Pancreas (tissue), 10 donors: Measurements from ENCODE around the gene M1AP. TPM values are rescaled to one million over a fixed set of nuclear protein-coding genes. Genes with fewer than 3 reads are reported as not detected.

ENCODE experiments used
- ATAC-seq, 4 donors: fragments of 200-7000 bp; cut with Tn5 transposase; one replicate each; pipeline versions ENCODE4 v1.8.0 to v1.9.1; 2020; ENCODE audit warnings: mild to moderate bottlenecking in 4 of 4, moderate library complexity in 4 of 4
- DNase-seq, 6 donors: peaks; one replicate each; pipeline ENCODE4 v3.0.0-alpha.2; 2020
- FAIRE-seq: peaks from 2 replicates; lab custom pipeline; 2012; peaks lifted over from hg19 to GRCh38; lab: Jason Lieb, UNC
- H3K27ac ChIP-seq, 4 donors: fragments of 200-600 bp; sonication (generic); 1 replicate in 3 of 4; 2 replicates in 1 of 4; pipeline versions ENCODE4 v1.5.0 to v1.8.0; 2020
- H3K27me3 ChIP-seq, 4 donors: fragments of 200-600 bp; one replicate each; pipeline ENCODE4 v1.8.0; 2021
- H3K36me3 ChIP-seq, 3 donors: fragments of 200-600 bp; sonication (generic) in 1 of 3; one replicate each; pipeline versions ENCODE4 v1.5.0 to v1.8.0; 2020 to 2021
- H3K4me1 ChIP-seq, 3 donors: fragments of 200-600 bp; one replicate each; pipeline ENCODE4 v1.8.0; 2021
- H3K4me3 ChIP-seq, 4 donors: fragments of 200-600 bp; sonication (generic) in 2 of 4; one replicate each; pipeline versions ENCODE4 v1.5.0 to v1.8.0; 2020 to 2021
- H3K9me3 ChIP-seq, 4 donors: fragments of 200-600 bp; one replicate each; pipeline ENCODE4 v1.8.0; 2021
- WGBS, 2 donors: extraction: QIAGEN DNeasy Blood & Tissue Kit; methylation state at CpG; one replicate each; pipeline ENCODE4 v1.1.7; 2013; 5-methylcytosine and 5-hydroxymethylcytosine counted together
- intact Hi-C, 3 donors: fragments of 100-400 bp; cut with DNase I; formaldehyde crosslinking; loops; one replicate each; pipeline versions ENCODE4 v1.11.1 to v1.14.2; 2022
- polyA plus RNA-seq, 2 donors: library from polyadenylated mRNA; stranded (reverse); fragments of 200-250 nt; gene quantifications; one replicate each; pipeline ENCODE4 v1.2.3, GENCODE V29; 2013
- total RNA-seq, 6 donors: library from RNA; stranded (reverse); fragmentation: NEBNext Ultra II Directional in 4 of 6; extraction: Animal tissue kit (Norgen Biotek cat#: 25700) in 4 of 6; gene quantifications; one replicate each; pipeline versions ENCODE4 v1.2.1 to v1.2.4, GENCODE V29; 2021 to 2023
- TF ChIP-seq, protein P1 (sequence below), 4 donors: fragments of 200-600 bp; sonication (generic) in 3 of 4; IDR thresholded peaks; one replicate each; pipeline versions ENCODE4 v1.5.0 to v1.8.0; 2021; ENCODE audit warnings: antibody characterized with exemption in 4 of 4
- donor health status: healthy with polysubstance abuse.
- donor health status: DM: no; HTN: no; CAD: no; lungs with moderate emphysema.
- donor health status: DM: no; HTN: no; CAD: no.
- donor health status: control.
- donor health status: control.
- donor health status: Bipolar disorder and iron deficiency.
- donor health status: DM: yes; HTN: yes; CAD: no.
- donor health status: DM: no; HTN: no; CAD: no.
- donor health status: DM: no; HTN: no; CAD: no.
- donor health status: DM: yes; HTN: yes; CAD: no.

M1AP gene
- total and polyA plus RNA-seq, 8 donors = 0.11 to 0.66 (median 0.27) TPM

DNA sequence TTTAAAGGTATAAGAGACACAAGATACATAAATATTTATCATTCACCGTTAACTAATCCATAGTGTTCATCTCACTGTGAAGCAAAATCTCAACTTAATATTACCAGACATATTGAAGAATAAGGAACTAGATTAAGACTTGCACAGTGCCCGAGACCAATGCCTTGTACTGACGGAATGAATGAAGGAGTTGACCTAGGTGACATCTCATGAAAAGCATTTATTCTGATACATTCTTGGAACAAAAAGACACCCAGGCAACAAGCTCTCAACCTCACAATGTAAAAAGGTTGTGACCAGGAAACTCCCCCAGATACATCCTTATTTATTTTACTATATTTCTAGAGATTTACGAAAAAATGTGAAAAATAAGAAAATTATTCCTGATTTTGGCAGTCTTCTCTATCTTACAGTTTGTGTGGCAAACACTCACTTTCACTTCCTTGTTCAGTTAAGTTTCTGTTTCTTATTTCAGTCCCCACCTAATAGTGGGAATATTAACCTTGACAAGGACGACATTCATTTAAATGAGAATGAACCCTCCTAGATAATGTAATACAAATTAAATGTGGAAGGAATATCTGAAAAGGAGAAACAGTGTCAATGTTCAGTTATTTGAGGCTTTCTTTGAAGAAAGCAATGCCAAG is 28.4 kb downstream of the M1AP start:
- TF ChIP-seq, protein P1, sequence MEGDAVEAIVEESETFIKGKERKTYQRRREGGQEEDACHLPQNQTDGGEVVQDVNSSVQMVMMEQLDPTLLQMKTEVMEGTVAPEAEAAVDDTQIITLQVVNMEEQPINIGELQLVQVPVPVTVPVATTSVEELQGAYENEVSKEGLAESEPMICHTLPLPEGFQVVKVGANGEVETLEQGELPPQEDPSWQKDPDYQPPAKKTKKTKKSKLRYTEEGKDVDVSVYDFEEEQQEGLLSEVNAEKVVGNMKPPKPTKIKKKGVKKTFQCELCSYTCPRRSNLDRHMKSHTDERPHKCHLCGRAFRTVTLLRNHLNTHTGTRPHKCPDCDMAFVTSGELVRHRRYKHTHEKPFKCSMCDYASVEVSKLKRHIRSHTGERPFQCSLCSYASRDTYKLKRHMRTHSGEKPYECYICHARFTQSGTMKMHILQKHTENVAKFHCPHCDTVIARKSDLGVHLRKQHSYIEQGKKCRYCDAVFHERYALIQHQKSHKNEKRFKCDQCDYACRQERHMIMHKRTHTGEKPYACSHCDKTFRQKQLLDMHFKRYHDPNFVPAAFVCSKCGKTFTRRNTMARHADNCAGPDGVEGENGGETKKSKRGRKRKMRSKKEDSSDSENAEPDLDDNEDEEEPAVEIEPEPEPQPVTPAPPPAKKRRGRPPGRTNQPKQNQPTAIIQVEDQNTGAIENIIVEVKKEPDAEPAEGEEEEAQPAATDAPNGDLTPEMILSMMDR (IDR thresholded peaks at IDR 0.05) = no peak
- H3K27ac ChIP-seq = no peak overlapping the region
- FAIRE-seq (no peak), DNase-seq (no peak), ATAC-seq (no peak)
- H3K36me3 ChIP-seq = no peaks in the 10 kb centered on the region
- no peaks in the 10 kb centered on the region for H3K27me3 ChIP-seq
- intact Hi-C loops = no loop called here
- 66 to 80% methylated on average over 5 of the region's 5 CpGs for WGBS, 2 donors
- H3K4me3 ChIP-seq = no peak overlapping the region
- H3K9me3 ChIP-seq = no peaks in the 10 kb centered on the region
- H3K4me1 ChIP-seq = no peaks in the 10 kb centered on the region

DNA sequence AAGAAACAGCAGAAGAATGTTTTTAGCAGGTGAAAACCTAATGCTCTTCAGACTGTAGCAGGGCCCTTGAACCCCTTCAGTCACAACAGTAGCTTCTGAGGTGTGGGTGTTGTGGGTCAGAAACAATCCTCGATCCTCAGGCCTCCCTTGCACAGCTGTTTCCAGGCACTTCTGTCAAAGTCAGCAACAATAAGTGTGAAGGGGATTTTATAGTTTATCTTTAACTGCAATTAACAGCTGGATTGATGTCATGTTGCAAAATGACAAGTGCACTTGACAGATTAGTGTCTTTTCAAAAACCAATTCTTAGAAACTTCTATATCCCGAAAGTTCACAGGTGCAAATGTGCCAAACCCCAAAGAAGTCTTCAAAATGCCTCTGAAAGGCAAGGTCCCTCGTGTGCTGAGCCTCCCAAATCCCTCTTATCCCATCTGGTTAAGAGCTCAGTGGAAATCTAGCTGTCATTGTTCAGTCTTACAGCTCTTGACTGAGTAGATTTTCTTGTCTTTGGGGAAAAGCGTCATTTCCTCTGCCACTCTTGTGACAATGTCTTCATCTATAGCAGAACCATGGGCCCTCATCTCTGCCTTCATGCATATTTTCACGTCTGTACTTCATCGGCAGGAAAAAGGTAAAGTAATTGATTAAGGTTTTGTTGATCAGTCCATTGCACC is 29.6 kb downstream of the M1AP start:
- DNase-seq (no peak), FAIRE-seq (no peak), ATAC-seq (no peak)
- TF ChIP-seq, protein P1 (IDR thresholded peaks at IDR 0.05) = no peak
- Histone ChIP-seq H3K27ac (no peak overlapping the region), H3K4me1 (no peaks in the 10 kb centered on the region), H3K36me3 (no peaks in the 10 kb centered on the region), H3K4me3 (no peak overlapping the region), H3K9me3 (no peaks in the 10 kb centered on the region), H3K27me3 (no peaks in the 10 kb centered on the region)
- WGBS, 2 donors = 65 to 77% methylated on average over 6 of the region's 6 CpGs
- intact Hi-C loops = no loop called here

- intact Hi-C loops = no loop called here
- Histone ChIP-seq H3K36me3 (no peaks in the 10 kb centered on the region), H3K27me3 (no peaks in the 10 kb centered on the region), H3K4me3 (no peak overlapping the region), H3K27ac (no peak overlapping the region), H3K9me3 (no peaks in the 10 kb centered on the region), H3K4me1 (no peaks in the 10 kb centered on the region)
- DNase-seq = no peak
- FAIRE-seq = no peak
- TF ChIP-seq, protein P1 (IDR thresholded peaks at IDR 0.05) = no peak
- no peak for ATAC-seq
- WGBS, 2 donors = 80 to 82% methylated on average over 3 of the region's 3 CpGs
Measured at GRCh38 chr2:74617122-74617521, 31.0 kb downstream of the M1AP start.

- no peaks in the 10 kb centered on the region for H3K27me3 ChIP-seq
- H3K36me3 ChIP-seq = no peaks in the 10 kb centered on the region
- ATAC-seq (no peak), DNase-seq (no peak), FAIRE-seq (no peak)
- 49 to 54% methylated on average over 5 of the region's 5 CpGs for WGBS, 2 donors
- no peak overlapping the region for H3K27ac ChIP-seq
- no peak overlapping the region for H3K4me3 ChIP-seq
- H3K9me3 ChIP-seq = no peaks in the 10 kb centered on the region
- intact Hi-C loops = no loop called here
- no peaks in the 10 kb centered on the region for H3K4me1 ChIP-seq
- TF ChIP-seq, protein P1 (IDR thresholded peaks at IDR 0.05) = no peak
Measured at GRCh38 chr2:74606927-74607326, 41.2 kb downstream of the M1AP start.
